AG10803 (cell line): Measurements from ENCODE around the gene LENG8.

Experiments
- DNase-seq: peaks from one replicate; pipeline ENCODE4 v3.0.0; 2010; ENCODE audit warnings: low read depth
- H3K4me3 ChIP-seq: 2 replicates; pipeline ENCODE4 v1.5.1; 2011; ENCODE audit warnings: mild to moderate bottlenecking, low read length, control low read depth
- CTCF ChIP-seq: conservative IDR thresholded peaks from 2 replicates; pipeline ENCODE4 v1.5.1; 2011; ENCODE audit warnings: mild to moderate bottlenecking, low read length, control low read depth, inconsistent platforms

The LENG8 gene

GRCh38 chr19:54480051-54480450, 31.1 kb downstream of the LENG8 start:
- no peak overlapping the region for H3K4me3 ChIP-seq
- DNase-seq = no peak
- TF ChIP-seq CTCF = no peak

GRCh38 chr19:54481326-54481930, 32.4 kb downstream of the LENG8 start:
- peak; percentile 41 for DNase-seq
- no peak overlapping the region for H3K4me3 ChIP-seq
- peak; percentile 76 for TF ChIP-seq CTCF

GRCh38 chr19:54482889-54483288, 33.9 kb downstream of the LENG8 start:
- H3K4me3 ChIP-seq = no peak overlapping the region
- DNase-seq = no peak
- no peak for TF ChIP-seq CTCF

GRCh38 chr19:54484451-54484850, 35.5 kb downstream of the LENG8 start:
- DNase-seq = no peak
- no peak for TF ChIP-seq CTCF
- H3K4me3 ChIP-seq = no peak overlapping the region

GRCh38 chr19:54485851-54486250, 36.9 kb downstream of the LENG8 start:
- H3K4me3 ChIP-seq = no peak overlapping the region
- TF ChIP-seq CTCF = no peak
- DNase-seq = no peak

- no peak for DNase-seq
- no peak for TF ChIP-seq CTCF
- no peak overlapping the region for H3K4me3 ChIP-seq
These were observed 40.3 kb downstream of the LENG8 start for GRCh38 chr19:54489341-54489740.

GRCh38 chr19:54489766-54490165, 40.8 kb downstream of the LENG8 start:
- DNase-seq = no peak
- TF ChIP-seq CTCF = no peak

More at GRCh38 chr19:54489766-54490165, 40.8 kb downstream of the LENG8 start:
- no peak overlapping the region for H3K4me3 ChIP-seq
